Gastrocnemius medialis (tissue), 4 donors: Measurements from ENCODE around the gene EPB41L3.

Experiments
- POLR2A ChIP-seq, 2 donors: fragments of 450-650 bp; IDR thresholded peaks; one replicate each; pipeline ENCODE4 v1.6.1; 2017; ENCODE audit warnings: antibody characterized with exemption in 2 of 2, mild to moderate bottlenecking in 2 of 2, moderate library complexity in 2 of 2
- TF ChIP-seq, protein P1 (sequence below), 5 experiments: fragments of 450-650 bp in 3 of 5; fragments of 200-600 bp in 2 of 5; sonication (generic) in 2 of 5; IDR thresholded peaks in 4 of 5; conservative IDR thresholded peaks in 1 of 5; 1 replicate in 4 of 5; 2 replicates in 1 of 5; pipeline ENCODE4 v1.5.1; 2016 to 2019; ENCODE audit warnings: antibody characterized with exemption in 5 of 5, mild to moderate bottlenecking in 3 of 5, moderate library complexity in 3 of 5

- no peak for TF ChIP-seq POLR2A (IDR thresholded peaks at IDR 0.05)
- TF ChIP-seq, protein P1, sequence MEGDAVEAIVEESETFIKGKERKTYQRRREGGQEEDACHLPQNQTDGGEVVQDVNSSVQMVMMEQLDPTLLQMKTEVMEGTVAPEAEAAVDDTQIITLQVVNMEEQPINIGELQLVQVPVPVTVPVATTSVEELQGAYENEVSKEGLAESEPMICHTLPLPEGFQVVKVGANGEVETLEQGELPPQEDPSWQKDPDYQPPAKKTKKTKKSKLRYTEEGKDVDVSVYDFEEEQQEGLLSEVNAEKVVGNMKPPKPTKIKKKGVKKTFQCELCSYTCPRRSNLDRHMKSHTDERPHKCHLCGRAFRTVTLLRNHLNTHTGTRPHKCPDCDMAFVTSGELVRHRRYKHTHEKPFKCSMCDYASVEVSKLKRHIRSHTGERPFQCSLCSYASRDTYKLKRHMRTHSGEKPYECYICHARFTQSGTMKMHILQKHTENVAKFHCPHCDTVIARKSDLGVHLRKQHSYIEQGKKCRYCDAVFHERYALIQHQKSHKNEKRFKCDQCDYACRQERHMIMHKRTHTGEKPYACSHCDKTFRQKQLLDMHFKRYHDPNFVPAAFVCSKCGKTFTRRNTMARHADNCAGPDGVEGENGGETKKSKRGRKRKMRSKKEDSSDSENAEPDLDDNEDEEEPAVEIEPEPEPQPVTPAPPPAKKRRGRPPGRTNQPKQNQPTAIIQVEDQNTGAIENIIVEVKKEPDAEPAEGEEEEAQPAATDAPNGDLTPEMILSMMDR (IDR thresholded peaks at IDR 0.05 in 4 of 5, conservative IDR thresholded peaks at IDR 0.05 in 1 of 5): no peak
Observed at GRCh38 chr18:5376986-5377385, 166.8 kb downstream of the EPB41L3 start.
